ENCODE results near the gene CKMT1A.
"Not testable (repeated sequence)": the region's sequence is repeated elsewhere in the genome, so short reads cannot be mapped to it uniquely, and the experiment has no call there.

DNA sequence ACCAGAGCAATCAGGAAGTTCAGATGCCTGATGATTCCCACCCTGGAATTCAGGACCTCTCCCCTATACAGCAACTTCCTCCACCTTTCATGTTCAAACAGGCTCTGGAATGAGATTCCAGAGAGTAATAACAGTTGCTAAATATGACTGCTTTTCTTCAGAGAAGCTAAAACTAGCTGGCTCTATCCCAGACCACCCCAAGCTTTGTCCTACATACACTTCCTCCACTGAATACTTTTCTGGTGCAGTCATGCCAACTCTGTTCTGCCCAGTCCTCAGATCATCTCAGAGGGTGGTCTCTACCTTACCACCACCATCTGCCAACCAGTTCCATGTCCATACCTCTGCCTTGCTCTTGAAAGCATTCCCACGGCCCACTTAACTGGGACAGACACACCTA is 27.5 kb upstream of the CKMT1A start:
- not testable (repeated sequence) for TF ChIP-seq EZH2phosphoT487 (IDR thresholded peaks at IDR 0.05; ENCODE audit: low read depth)
- TF ChIP-seq, protein P1, sequence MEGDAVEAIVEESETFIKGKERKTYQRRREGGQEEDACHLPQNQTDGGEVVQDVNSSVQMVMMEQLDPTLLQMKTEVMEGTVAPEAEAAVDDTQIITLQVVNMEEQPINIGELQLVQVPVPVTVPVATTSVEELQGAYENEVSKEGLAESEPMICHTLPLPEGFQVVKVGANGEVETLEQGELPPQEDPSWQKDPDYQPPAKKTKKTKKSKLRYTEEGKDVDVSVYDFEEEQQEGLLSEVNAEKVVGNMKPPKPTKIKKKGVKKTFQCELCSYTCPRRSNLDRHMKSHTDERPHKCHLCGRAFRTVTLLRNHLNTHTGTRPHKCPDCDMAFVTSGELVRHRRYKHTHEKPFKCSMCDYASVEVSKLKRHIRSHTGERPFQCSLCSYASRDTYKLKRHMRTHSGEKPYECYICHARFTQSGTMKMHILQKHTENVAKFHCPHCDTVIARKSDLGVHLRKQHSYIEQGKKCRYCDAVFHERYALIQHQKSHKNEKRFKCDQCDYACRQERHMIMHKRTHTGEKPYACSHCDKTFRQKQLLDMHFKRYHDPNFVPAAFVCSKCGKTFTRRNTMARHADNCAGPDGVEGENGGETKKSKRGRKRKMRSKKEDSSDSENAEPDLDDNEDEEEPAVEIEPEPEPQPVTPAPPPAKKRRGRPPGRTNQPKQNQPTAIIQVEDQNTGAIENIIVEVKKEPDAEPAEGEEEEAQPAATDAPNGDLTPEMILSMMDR (IDR thresholded peaks at IDR 0.05; ENCODE audit: low read depth, low read length) = not testable (repeated sequence)

Measured in OCI-LY3 (cell line).